GM23248 (cell line): ENCODE results near the gene TMED10.

Experiments
- EZH2 ChIP-seq: fragments of 200-600 bp; sonication (generic); IDR thresholded peaks from 2 replicates; pipeline ENCODE4 v1.6.1; 2018; ENCODE audit warnings: antibody characterized with exemption, mild to moderate bottlenecking; ENCODE audit not compliant: insufficient read depth, poor library complexity, severe bottlenecking
- EZH2phosphoT487 ChIP-seq: fragments of 200-600 bp; sonication (generic); IDR thresholded peaks from 2 replicates; pipeline ENCODE4 v1.6.1; 2018; ENCODE audit warnings: antibody characterized with exemption, moderate library complexity, mild to moderate bottlenecking, low read depth; ENCODE audit not compliant: insufficient read depth

- no peak for TF ChIP-seq EZH2phosphoT487
- TF ChIP-seq EZH2: no peak
Measured at GRCh38 chr14:75163677-75164076, 12.7 kb downstream of the TMED10 start.
